HepG2 (cell line): ENCODE measurements around the gene ANKRD37. TPM values are rescaled to one million over a fixed set of nuclear protein-coding genes. Genes with fewer than 3 reads are reported as not detected.
A peak's percentile ranks its signal among the peaks of the same experiment; 100 is the strongest.

Source experiments
- CEBPG ChIP-seq: IDR thresholded peaks from 2 replicates; pipeline ENCODE4 v1.6.1; 2016
- FOXK1 ChIP-seq: sonication (generic); formaldehyde crosslinking; IDR thresholded peaks from 2 replicates; pipeline ENCODE4 v1.4.0; 2020; ENCODE audit warnings: low read depth, missing genetic modification reagents, borderline replicate concordance
- HMGXB4 ChIP-seq, 2 experiments: sonication (generic) in 1 of 2; formaldehyde crosslinking in 1 of 2; IDR thresholded peaks; 2 replicates each; pipeline versions ENCODE4 v1.4.0 to v1.6.1; 2018 to 2020; ENCODE audit warnings: missing genetic modification reagents in 2 of 2, borderline replicate concordance in 1 of 2, low read depth in 1 of 2, mild to moderate bottlenecking in 1 of 2, missing biosample characterization in 1 of 2
- KDM5A ChIP-seq: fragments of 200-600 bp; sonication (generic); IDR thresholded peaks from 2 replicates; pipeline ENCODE4 v1.7.0; 2018; ENCODE audit warnings: antibody characterized with exemption, mild to moderate bottlenecking, low read length, borderline replicate concordance
- MED8 ChIP-seq: sonication (generic); formaldehyde crosslinking; IDR thresholded peaks from 2 replicates; pipeline ENCODE4 v1.8.1; 2023; ENCODE audit warnings: mild to moderate bottlenecking, missing genetic modification reagents; ENCODE audit not compliant: insufficient replicate concordance
- SNRNP70 ChIP-seq: fragments of 200-400 bp; formaldehyde crosslinking; IDR thresholded peaks from 2 replicates; pipeline ENCODE4 v1.6.1; 2017; ENCODE audit warnings: mild to moderate bottlenecking, low read depth, low read length, moderate library complexity
- TCF7 ChIP-seq: sonication (generic); IDR thresholded peaks from 2 replicates; pipeline ENCODE4 v1.6.1; 2016; ENCODE audit warnings: antibody characterized with exemption, low read depth
- TOPORS ChIP-seq: sonication (generic); formaldehyde crosslinking; IDR thresholded peaks from 2 replicates; pipeline ENCODE4 v1.8.0; 2023; ENCODE audit warnings: mild to moderate bottlenecking, missing genetic modification reagents
- ZMYM4 ChIP-seq: sonication (generic); formaldehyde crosslinking; IDR thresholded peaks from 2 replicates; pipeline ENCODE4 v1.8.1; 2023; ENCODE audit warnings: mild to moderate bottlenecking, missing genetic modification reagents
- ZNF33A ChIP-seq: sonication (generic); formaldehyde crosslinking; IDR thresholded peaks from 2 replicates; pipeline ENCODE4 v1.5.1; 2020; ENCODE audit warnings: missing genetic modification reagents, mild to moderate bottlenecking, moderate library complexity, borderline replicate concordance
- ZNF547 ChIP-seq: sonication (generic); formaldehyde crosslinking; IDR thresholded peaks from 2 replicates; pipeline ENCODE4 v1.5.1; 2020; ENCODE audit warnings: mild to moderate bottlenecking, missing genetic modification reagents
- ZNF589 ChIP-seq: sonication (generic); formaldehyde crosslinking; conservative IDR thresholded peaks from 2 replicates; pipeline ENCODE4 v1.8.0; 2022; ENCODE audit warnings: mild to moderate bottlenecking, moderate library complexity, missing genetic modification reagents
- ZNF607 ChIP-seq: sonication (generic); formaldehyde crosslinking; IDR thresholded peaks from 2 replicates; pipeline ENCODE4 v1.5.1; 2020; ENCODE audit warnings: missing genetic modification reagents, mild to moderate bottlenecking, borderline replicate concordance
- ZNF691 ChIP-seq: sonication (generic); formaldehyde crosslinking; IDR thresholded peaks from 2 replicates; pipeline ENCODE4 v1.4.0; 2020; ENCODE audit warnings: missing genetic modification reagents, low read depth, mild to moderate bottlenecking, borderline replicate concordance
- ZNF788 ChIP-seq: sonication (generic); formaldehyde crosslinking; IDR thresholded peaks from 2 replicates; pipeline ENCODE4 v1.5.0; 2020; ENCODE audit warnings: mild to moderate bottlenecking, missing genetic modification reagents, borderline replicate concordance
- polyA plus RNA-seq, 8 experiments: library from polyadenylated mRNA; depleted of rRNA in 3 of 8; stranded (reverse) in 7 of 8; unstranded in 1 of 8; fragments of >200 nt; fragmentation: Illumina TruSeq in 4 of 8; extraction: Trizol in 4 of 8; gene quantifications; 2 replicates each; pipeline versions ENCODE4 v1.2.1 to v1.2.3, GENCODE V29; 2011 to 2016; ENCODE audit warnings: low read depth in 4 of 8, missing spikeins in 1 of 8, mixed read lengths in 1 of 8; ENCODE audit not compliant: insufficient read depth in 1 of 8
- total RNA-seq, 5 experiments: library from RNA; depleted of rRNA; stranded (reverse); fragments of >200 nt; fragmentation: Illumina TruSeq; extraction: Trizol; gene quantifications; 2 replicates each; pipeline ENCODE4 v1.2.3, GENCODE V29; 2016; ENCODE audit warnings: low read depth in 1 of 5
- TF ChIP-seq, protein P1 (sequence below): sonication (generic); formaldehyde crosslinking; IDR thresholded peaks from one replicate; pipeline ENCODE4 v1.5.1; 2020; ENCODE audit warnings: mild to moderate bottlenecking, missing genetic modification reagents; ENCODE audit errors: not compliant biosample characterization

ANKRD37 gene
- total and polyA plus RNA-seq, 2 of the 13 experiments (the other 11 are each of a cell fraction or from before 2014, with no cell fraction given): 2.2 to 51.4 TPM

GRCh38 chr4:185425647-185426352 lies 29.2 kb downstream of the ANKRD37 start, which contains the start of gene UFSP2 (continued):
- TF ChIP-seq HMGXB4 (CRISPR knock-in tag; IDR thresholded peaks at IDR 0.05; ENCODE audit: borderline replicate concordance in 1 of 2, low read depth in 1 of 2) (peak; percentile 75 to 87; a peak in 3 of 4 replicates), CEBPG (CRISPR knock-in tag) (peak; percentile 3; the same call in 1 of the 2 replicates), ZNF788 (CRISPR knock-in tag) (peak; percentile 80; the same call in 1 of the 2 replicates), ZNF33A (CRISPR knock-in tag) (peak; percentile 42; the same call in 1 of the 2 replicates), ZNF547 (CRISPR knock-in tag) (0 out of 2 replicates have a peak, but pooled peaks have one; percentile 69), TCF7 (no peak), FOXK1 (CRISPR knock-in tag) (peak; percentile 74; the same call in 1 of the 2 replicates), KDM5A (peak; percentile 76; the same call in 1 of the 2 replicates), MED8 (CRISPR knock-in tag) (peak; percentile 34), ZNF691 (peak; percentile 92), TOPORS (CRISPR knock-in tag) (0 out of 2 replicates have a peak, but pooled peaks have one; percentile 68), ZMYM4 (peak; percentile 63; the same call in 1 of the 2 replicates), ZNF589 (CRISPR knock-in tag) (0 out of 2 replicates have a peak, but pooled peaks have one; percentile 11), SNRNP70 (no peak), ZNF607 (CRISPR knock-in tag) (peak; percentile 86; the same call in 1 of the 2 replicates)
- TF ChIP-seq, protein P1, sequence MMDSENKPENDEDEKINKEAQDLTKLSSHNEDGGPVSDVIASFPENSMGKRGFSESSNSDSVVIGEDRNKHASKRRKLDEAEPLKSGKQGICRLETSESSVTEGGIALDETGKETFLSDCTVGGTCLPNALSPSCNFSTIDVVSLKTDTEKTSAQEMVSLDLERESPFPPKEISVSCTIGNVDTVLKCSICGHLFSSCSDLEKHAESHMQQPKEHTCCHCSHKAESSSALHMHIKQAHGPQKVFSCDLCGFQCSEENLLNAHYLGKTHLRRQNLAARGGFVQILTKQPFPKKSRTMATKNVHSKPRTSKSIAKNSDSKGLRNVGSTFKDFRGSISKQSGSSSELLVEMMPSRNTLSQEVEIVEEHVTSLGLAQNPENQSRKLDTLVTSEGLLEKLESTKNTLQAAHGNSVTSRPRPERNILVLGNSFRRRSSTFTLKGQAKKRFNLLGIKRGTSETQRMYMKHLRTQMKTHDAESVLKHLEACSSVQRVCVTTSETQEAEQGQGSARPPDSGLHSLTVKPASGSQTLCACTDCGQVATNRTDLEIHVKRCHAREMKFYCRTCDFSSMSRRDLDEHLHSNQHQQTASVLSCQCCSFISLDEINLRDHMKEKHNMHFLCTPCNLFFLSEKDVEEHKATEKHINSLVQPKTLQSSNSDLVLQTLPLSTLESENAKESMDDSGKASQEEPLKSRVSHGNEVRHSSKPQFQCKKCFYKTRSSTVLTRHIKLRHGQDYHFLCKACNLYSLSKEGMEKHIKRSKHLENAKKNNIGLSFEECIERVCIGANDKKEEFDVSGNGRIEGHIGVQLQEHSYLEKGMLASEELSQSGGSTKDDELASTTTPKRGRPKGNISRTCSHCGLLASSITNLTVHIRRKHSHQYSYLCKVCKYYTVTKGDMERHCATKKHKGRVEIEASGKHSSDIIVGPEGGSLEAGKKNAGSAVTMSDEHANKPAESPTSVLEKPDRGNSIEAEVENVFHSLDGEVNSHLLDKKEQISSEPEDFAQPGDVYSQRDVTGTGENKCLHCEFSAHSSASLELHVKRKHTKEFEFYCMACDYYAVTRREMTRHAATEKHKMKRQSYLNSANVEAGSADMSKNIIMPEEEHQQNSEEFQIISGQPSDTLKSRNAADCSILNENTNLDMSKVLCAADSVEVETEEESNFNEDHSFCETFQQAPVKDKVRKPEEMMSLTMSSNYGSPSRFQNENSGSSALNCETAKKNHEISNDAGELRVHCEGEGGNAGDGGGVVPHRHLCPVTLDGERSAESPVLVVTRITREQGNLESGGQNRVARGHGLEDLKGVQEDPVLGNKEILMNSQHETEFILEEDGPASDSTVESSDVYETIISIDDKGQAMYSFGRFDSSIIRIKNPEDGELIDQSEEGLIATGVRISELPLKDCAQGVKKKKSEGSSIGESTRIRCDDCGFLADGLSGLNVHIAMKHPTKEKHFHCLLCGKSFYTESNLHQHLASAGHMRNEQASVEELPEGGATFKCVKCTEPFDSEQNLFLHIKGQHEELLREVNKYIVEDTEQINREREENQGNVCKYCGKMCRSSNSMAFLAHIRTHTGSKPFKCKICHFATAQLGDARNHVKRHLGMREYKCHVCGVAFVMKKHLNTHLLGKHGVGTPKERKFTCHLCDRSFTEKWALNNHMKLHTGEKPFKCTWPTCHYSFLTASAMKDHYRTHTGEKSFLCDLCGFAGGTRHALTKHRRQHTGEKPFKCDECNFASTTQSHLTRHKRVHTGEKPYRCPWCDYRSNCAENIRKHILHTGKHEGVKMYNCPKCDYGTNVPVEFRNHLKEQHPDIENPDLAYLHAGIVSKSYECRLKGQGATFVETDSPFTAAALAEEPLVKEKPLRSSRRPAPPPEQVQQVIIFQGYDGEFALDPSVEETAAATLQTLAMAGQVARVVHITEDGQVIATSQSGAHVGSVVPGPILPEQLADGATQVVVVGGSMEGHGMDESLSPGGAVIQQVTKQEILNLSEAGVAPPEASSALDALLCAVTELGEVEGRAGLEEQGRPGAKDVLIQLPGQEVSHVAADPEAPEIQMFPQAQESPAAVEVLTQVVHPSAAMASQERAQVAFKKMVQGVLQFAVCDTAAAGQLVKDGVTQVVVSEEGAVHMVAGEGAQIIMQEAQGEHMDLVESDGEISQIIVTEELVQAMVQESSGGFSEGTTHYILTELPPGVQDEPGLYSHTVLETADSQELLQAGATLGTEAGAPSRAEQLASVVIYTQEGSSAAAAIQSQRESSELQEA (CRISPR knock-in tag): no peak
